GM21529 (cell line): ENCODE results near the gene TMSB10.
"Not testable (repeated sequence)": the region's sequence is repeated elsewhere in the genome, so short reads cannot be mapped to it uniquely, and the experiment has no call there.

ENCODE experiments used
- ATAC-seq: cut with Tn5 transposase; IDR thresholded peaks from one replicate; pipeline ENCODE4 v1.9.1; 2021; ENCODE audit not compliant: unreplicated experiment

TMSB10 gene

DNA sequence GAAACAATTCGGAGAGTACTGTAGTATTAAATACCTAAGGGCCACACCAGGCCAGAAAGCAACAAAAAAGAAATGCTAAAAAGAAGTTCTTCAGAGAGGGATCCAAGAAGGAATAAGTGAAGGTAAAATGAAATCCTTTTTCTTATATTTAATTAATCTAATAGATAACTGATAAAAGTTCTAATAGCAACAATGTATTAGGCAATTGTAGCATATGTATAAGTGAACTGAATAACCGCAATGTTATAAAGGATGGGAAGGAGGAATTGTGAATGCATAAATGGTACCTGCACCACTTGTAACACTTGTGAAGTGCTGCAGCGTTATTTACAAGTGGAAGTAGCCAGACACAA lies 21.8 kb downstream of the TMSB10 start:
- no peak for ATAC-seq

DNA sequence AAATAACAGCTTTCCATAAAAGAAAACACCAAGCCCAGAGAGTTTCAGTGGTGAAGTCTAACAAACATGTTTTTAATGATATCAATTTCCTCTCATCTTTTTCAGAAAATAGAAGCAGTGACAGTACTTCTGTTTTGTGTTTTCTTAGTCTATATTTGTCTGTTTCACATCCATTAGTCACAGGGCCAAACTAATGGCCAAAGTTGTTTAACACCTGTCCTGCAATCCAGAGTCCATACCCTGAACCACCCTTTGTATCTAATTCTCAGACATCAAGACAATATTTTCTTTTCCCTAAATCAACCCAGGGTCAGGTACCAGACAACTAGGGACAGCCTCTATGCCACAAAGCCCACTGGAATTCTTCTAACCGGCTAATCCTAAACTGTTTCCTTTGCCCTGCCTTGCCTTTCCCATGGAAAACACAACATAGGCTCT lies 25.9 kb downstream of the TMSB10 start:
- ATAC-seq, result peak; percentile 74

DNA sequence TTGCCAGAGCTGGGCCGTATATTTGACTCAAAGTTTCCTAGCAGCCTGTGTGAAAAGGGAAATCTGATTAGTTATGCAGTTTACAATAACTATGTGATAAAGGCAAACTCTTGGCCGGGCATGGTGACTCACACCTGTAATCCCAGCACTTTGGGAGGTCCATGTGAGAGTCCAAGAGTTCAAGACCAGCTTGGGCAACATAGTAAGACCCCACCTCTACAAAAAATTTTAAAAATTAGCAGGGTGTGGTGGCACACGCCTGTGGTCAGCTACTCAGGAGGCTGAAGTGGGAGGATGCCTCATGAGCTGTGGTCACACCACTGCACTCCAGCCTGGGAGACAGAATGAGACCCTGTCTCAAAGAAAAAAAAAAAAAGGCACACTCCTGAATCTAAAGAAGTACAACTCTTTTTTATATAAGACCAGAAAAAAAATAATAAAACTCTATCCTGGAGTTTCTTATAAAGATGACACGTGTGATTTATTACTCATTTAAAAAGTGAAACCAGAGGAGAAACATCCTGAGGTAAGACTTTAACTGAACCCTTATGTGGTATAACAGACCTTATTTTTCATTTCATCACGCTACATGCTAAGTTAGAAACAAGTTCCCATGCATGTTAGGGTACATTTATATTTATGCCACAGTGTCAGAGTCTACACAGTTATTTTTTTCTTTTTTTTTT lies 32.9 kb downstream of the TMSB10 start:
- peak; percentile 27 for ATAC-seq

DNA sequence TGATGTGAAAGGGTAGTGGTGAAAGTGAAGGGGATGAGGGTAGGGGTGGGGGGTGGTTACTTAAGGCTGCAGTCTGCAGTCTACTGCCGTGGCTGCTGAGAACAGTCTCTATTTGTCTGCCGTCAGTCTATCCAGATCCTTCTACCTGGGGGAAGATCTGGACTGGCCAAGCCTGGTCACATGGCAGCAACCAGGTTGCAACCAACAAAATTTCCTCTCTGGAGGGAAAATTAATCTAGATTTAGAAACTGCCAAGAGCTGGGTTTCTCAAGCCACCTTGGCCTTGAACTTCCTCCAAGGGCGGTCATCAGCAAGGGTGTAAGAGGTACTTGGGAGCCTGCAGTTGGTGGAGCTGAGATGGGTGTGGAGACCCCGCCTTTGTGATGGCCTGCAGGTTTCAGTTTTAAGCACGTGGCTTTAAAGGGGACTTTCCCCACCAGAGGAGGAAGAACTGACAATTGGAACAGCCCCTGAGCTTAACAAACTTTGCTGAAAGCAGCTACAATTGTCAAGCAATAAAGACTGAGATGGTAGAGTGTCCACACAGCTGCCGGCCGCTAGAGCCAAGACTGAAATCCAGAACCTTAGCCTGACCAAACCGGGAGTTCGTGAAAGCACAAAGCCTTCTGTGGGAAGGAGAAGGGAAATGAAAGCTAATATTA lies 34.1 kb downstream of the TMSB10 start:
- ATAC-seq, result peak; percentile 80

DNA sequence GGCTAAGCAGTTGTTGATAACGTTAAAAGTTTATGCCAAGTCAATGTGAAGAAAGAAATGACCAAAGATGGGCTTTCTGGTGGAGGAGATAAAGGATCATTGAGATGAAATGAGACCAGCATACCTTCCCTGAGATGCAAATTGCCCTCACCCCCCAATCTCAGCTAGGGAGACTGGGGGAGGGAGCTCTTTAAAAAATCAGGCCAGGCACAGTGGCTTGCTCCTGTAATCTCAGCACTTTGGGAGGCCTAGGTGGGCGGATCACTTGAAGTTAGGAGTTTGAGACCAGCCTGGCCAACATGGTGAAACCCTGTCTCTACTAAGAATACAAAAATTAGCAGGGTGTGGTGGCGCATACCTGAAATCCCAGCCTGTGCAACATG lies 34.6 kb downstream of the TMSB10 start:
- ATAC-seq, result peak; percentile 11

DNA sequence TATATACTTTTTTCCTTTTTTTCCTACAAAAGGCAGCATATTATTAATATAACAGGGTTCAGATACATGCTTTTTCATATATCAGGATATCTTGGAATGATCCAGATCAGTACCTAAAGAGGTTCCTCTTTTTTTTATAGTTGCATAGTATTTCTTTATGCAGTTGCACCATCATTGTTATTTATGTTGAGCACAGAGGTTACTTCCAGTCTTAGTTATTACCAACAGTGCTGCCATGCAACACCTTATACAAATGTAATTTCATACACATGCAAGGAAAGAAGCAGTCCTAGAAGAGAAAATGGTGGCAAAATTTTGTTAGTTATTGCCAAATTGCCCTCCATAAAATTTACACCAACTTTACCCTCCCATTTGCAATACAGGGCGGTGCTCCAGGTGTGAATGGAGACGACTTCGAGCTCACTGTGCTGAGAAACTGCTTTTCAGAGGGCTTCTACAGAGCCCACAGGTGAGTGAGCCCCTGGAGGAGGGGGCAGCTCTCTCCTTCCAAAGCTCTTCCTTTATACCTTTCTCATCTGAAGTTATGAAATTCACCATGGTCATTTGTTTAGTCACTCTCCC lies 35.5 kb downstream of the TMSB10 start:
- ATAC-seq, result no peak

DNA sequence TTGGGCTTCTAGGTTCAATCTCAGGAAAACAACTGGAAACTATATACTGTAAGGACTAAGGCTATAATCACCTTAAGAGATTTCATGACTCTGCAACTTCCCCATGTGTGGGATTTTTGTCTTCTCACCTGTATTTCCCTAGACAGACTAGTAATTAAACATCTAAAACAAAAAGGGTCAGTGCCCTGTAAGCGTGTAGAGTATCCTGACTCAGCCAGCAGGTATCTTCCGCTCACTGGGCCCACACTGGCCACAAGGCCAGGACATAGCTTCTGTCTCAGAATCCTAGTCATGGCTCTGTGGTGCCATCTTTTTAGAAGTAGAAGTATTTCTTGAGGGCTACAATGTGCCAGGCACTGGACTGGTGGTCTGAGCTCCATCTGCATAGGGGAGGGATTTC lies 36.7 kb downstream of the TMSB10 start:
- ATAC-seq, result no peak

DNA sequence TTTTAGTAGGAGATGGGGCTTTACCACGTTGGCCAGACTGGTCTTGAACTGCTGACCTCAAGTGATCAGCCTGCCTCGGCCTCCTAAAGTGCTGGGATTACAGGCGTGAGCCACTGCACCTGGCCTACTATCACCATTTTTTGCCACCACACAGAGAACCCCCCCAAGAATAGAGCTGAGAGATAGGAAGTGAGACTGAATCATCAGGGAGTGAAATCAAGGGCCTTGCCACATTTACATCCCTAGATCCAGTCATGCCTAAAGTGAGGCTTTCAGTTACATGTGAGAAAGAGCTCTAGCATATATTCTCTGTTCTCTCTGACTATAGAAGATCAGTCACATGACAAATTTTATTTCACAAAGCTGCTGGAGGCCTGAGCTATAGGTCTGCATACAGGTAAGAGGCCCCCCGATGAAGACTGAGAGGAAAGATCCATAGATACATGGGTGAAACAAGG lies 37.5 kb downstream of the TMSB10 start:
- ATAC-seq, result peak; percentile 32

DNA sequence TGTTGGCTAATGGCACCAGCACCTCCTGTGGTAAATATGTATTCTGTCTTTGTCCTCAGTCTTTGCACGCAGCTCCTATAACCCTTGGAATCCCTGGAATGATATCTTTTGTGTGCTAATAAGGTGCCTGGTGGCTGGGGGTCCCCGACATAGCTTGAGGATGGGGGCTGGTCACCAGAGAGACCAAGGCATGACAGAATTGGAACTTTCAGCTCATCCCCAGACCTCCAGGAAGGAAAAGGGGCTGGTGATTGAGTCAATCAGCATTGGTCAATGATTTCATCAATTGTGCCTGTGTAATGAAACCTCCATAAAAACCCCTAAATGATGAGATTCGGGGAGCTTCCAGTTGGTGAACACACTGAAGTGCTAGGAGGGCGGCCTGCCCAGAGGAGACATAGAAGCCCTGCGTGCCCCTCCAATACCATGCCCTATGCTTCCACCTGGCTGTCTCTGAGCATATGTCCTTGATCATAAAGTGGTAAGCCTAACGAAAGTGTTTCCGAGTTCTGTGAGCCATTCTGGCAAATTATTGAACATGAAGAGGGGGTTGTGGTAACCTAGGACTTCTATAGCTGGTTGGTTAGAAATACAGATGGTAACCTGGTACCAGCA lies 38.9 kb downstream of the TMSB10 start:
- no peak for ATAC-seq

DNA sequence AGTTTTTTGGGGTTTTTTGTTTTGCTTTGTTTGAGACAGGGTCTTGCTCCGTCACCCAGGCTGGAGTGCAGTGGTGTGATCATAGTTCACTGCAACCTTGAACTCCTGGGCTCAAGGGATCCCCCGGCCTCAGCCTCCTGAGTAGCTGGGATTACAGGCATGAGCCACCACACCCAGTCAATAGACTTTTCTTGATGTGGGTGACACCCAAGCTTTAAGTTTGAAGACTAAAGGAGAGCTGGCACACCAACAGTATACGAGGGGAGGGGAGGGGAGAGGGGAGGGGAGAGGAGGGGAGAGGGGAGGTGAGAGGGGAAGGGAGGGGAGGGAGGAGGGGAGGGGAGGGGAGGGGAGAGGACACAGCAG lies 40.4 kb downstream of the TMSB10 start:
- not testable (repeated sequence) for ATAC-seq

DNA sequence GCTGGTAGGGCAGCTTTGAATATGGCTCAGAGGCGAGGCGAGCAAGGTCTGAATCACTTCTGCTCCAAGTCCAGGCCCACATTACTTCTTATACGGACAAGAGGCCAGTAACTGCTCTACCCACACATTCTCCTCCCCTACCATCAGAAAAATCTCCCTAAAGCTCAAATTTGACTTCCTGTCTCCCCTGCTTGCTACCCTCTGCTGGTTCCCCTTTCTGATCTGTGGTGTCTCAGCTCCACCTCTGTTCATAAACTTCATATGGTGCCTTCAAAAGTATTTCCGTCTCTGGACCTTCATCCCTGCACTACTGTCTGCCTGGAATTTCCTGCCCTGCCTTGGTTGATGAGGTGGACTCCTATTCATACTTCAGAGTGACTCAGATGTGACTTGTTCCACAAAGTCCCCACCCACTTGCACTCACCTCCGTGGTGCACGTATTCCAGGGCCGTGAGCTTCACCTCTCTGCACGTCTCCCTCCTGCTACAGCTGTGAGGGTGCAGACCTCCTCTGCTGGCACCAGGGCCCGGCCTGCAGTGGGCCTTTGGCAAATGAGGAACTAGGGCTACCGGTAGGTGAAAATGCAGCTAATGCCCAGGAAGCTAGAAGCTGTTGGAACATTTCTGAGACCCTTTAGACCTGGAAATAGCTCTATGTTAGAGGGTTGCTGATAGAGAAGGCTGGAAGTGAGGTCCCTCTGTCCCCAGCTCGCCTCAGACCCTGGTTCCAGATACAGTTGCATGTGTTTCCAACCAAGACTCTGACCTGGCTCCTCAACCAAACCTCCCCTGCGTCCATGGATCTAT lies 41.0 kb downstream of the TMSB10 start:
- peak; percentile 68 for ATAC-seq

DNA sequence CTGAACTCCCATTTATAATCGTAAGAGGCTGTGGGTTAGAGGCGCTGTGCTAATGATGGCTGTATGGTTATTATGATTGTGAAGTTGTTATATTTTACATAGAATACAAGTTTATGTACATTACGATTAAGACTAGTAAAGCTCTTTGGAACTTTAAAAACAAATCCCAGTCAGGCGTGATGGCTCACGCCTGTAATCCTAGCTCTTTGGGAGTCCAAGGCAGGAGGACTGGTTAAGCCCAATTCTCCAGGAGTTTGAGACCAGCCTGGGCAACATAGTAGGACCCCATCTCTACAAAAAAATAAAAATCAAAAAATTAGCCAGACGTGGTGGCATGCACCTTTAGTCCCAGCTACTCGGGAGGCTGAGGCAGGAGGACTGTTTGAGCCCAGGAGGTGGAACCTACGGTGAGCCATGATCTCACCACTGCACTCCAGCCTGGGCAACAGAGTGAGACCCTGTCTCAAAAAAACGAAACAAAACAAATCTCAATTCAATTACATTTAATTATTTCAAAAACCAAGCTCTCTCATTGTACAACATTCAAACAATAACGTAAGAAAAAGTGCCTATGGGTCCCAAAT lies 41.6 kb downstream of the TMSB10 start:
- no peak for ATAC-seq

DNA sequence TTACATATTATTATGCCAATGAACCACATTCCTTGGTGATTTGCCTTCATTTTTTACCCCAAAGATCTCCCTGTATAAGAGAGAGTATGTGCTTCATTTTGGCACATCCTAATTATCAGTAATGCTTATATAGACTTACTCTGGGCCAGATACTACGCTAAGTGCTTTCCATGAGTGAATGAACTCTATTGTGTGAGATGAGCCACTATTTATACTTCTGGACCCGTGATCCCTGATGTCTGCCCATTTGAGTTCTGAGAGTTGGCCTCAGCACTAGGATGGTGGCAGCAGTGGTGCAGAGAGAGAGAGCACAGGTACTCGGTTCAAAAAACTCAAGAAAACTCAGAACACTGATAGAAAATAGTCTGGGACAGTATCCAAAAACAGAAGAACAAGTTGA lies 48.1 kb downstream of the TMSB10 start:
- no peak for ATAC-seq

DNA sequence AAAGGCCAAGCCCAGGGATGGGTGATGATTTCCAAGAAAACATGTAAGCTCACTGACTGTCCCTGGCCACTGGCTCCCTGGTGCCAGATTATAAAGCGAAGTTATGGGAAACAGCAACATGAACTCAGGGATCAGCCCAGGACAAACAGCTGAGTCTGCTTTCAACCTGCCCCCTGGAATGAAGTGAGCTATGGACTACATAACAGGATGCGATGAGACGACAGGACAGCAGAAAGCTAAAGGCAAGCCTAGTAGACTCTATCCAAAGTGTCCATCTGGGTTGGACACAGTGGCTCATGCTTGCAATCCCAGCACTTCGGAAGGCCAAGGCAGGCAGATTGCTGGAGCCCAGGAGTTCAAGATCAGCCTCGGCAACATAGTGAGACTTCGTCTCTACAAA lies 48.9 kb downstream of the TMSB10 start:
- no peak for ATAC-seq
